Prostate gland (tissue), 2 donors: ENCODE measurements around the gene PGAM1. TPM values are rescaled to one million over a fixed set of nuclear protein-coding genes. Genes with fewer than 3 reads are reported as not detected.
A peak's percentile ranks its signal among the peaks of the same experiment; 100 is the strongest.

Source experiments
- DNase-seq: peaks from one replicate; pipeline ENCODE4 v3.0.0-alpha.2; 2019; ENCODE audit warnings: low spot score
- H3K27ac ChIP-seq, 2 donors: fragments of 200-600 bp; sonication (generic); 2 replicates each; pipeline ENCODE4 v1.5.1; 2017 to 2019
- H3K27me3 ChIP-seq: fragments of 200-600 bp; sonication (generic); replicated peaks from 2 replicates; pipeline ENCODE4 v1.5.1; 2019; ENCODE audit not compliant: insufficient read depth
- H3K36me3 ChIP-seq, 2 donors: fragments of 200-600 bp; sonication (generic); 1 replicate in 1 of 2; 2 replicates in 1 of 2; pipeline versions ENCODE4 v1.5.1 to v1.8.1; 2017 to 2019
- H3K4me1 ChIP-seq: fragments of 200-600 bp; sonication (generic); replicated peaks from 2 replicates; pipeline ENCODE4 v1.5.1; 2019
- H3K4me3 ChIP-seq, 2 donors: fragments of 200-600 bp; sonication (generic); 2 replicates each; pipeline ENCODE4 v1.5.1; 2017 to 2019
- H3K9me3 ChIP-seq: fragments of 200-600 bp; sonication (generic); 2 replicates; pipeline ENCODE4 v1.5.1; 2017
- POLR2A ChIP-seq: fragments of 450-650 bp; IDR thresholded peaks from one replicate; pipeline ENCODE4 v1.6.1; 2016; ENCODE audit warnings: antibody characterized with exemption, mild to moderate bottlenecking
- POLR2AphosphoS5 ChIP-seq: sonication (generic); formaldehyde crosslinking; IDR thresholded peaks from one replicate; pipeline ENCODE4 v1.6.1; 2017; ENCODE audit warnings: antibody characterized with exemption
- WGBS: methylation state at CpG from one replicate; pipeline ENCODE4 v1.1.5; 2018; 5-methylcytosine and 5-hydroxymethylcytosine counted together
- intact Hi-C: fragments of 100-400 bp; cut with DNase I; formaldehyde crosslinking; loops from one replicate; pipeline ENCODE4 v1.14.2; 2022
- total RNA-seq, 2 donors: library from RNA; depleted of rRNA; stranded (reverse); fragments of >200 nt; gene quantifications; one replicate each; pipeline ENCODE4 v1.1.0, GENCODE V29; 2016
- TF ChIP-seq, protein P1 (sequence below), 4 experiments: fragments of 200-600 bp in 2 of 4; fragments of 450-650 bp in 2 of 4; sonication (generic) in 2 of 4; IDR thresholded peaks; 1 replicate in 3 of 4; 2 replicates in 1 of 4; pipeline ENCODE4 v1.5.1; 2016 to 2019; ENCODE audit warnings: antibody characterized with exemption in 4 of 4, mild to moderate bottlenecking in 2 of 4, moderate library complexity in 2 of 4

PGAM1 gene
- total RNA-seq, 2 donors from 2014 or later: 198 to 277 TPM

DNA sequence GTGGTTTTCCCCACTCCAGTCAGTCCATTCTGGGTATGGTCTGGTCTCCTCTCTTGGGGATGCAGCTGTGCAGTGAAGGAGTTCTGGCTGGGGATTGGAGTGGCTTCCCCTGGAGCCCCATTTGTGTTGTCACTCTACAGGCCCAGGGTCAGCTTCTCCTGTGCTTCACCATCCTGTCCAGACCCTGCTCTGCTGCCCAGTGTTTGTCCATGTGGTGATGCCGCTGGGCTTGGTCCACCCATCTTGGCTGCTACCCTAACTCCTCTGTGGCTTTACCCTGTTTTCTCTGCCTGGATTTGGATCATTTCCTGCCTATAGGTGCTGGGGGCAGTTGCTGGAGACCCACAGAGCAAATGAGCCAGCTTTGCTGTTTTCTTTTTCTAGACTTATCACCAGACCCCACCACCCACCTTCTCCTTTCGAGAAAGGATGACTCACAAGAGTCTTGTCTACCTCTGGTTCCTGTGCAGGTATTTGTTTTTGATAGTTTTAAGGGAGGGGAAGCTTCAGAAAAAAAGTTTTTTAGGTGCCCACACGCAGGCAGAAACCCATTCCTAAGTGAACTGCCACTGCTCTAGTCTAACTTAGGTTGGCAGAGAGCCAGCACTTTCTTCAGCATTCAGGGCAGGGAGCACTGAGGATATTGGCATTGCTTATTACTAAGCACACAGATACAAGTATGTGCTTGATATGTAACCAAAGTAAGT is 28.5 kb downstream of the PGAM1 start:
- intact Hi-C loops: no loop called here
- H3K27me3 ChIP-seq: no peaks in the 10 kb centered on the region
- WGBS: 37% methylated on average over 3 of the region's 3 CpGs
- no peaks in the 10 kb centered on the region for H3K9me3 ChIP-seq
- no peaks in the 10 kb centered on the region for H3K4me1 ChIP-seq
- no peak overlapping the region for H3K4me3 ChIP-seq
- DNase-seq: peak; percentile 70
- H3K36me3 ChIP-seq: peaks cover 14 to 18% of the 10 kb centered on the region in 2 donors
- TF ChIP-seq, protein P1, sequence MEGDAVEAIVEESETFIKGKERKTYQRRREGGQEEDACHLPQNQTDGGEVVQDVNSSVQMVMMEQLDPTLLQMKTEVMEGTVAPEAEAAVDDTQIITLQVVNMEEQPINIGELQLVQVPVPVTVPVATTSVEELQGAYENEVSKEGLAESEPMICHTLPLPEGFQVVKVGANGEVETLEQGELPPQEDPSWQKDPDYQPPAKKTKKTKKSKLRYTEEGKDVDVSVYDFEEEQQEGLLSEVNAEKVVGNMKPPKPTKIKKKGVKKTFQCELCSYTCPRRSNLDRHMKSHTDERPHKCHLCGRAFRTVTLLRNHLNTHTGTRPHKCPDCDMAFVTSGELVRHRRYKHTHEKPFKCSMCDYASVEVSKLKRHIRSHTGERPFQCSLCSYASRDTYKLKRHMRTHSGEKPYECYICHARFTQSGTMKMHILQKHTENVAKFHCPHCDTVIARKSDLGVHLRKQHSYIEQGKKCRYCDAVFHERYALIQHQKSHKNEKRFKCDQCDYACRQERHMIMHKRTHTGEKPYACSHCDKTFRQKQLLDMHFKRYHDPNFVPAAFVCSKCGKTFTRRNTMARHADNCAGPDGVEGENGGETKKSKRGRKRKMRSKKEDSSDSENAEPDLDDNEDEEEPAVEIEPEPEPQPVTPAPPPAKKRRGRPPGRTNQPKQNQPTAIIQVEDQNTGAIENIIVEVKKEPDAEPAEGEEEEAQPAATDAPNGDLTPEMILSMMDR (IDR thresholded peaks at IDR 0.05): no peak
- TF ChIP-seq POLR2AphosphoS5 (peak; percentile 41), POLR2A (no peak)
- H3K27ac ChIP-seq: peak overlapping the region in 1 of 2 donors; percentile 13

DNA sequence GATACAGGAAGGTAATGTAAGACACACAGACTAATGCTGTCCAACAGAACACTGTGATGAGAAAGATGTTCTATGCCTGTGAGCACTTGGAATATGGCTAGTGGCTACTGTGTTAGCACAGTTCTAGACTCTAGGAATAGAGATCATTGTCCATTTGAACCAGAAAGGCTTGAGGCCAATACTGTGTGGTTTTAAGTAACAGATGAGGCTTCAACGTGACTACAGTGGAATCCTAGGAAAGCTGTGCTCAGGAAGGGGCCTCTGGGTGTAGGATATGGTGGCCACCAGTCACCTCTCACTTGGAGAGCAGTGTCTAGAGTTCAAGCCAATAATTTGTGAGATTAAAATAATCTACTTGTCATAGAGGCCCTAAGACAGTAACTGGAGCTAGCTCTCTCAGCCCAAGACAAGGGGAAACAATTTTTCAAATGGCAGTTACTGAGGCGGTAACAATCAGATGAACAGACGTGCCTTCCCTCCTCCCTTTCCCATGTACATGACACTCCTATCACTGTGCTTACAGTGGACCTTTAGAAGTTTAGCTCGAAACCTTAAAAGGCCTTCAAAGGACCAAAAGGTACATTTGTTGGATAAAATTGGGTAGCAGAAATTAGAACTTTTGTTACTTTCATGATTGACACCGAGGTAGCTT is 30.2 kb downstream of the PGAM1 start:
- H3K36me3 ChIP-seq: peaks cover 18 to 20% of the 10 kb centered on the region in 2 donors
- H3K27ac ChIP-seq: no peak overlapping the region
- H3K4me1 ChIP-seq: no peaks in the 10 kb centered on the region
- DNase-seq: no peak
- 75% methylated on average over 5 of the region's 5 CpGs for WGBS
- no peak overlapping the region for H3K4me3 ChIP-seq
- intact Hi-C loops: no loop called here
- H3K9me3 ChIP-seq: no peaks in the 10 kb centered on the region
- no peaks in the 10 kb centered on the region for H3K27me3 ChIP-seq
- TF ChIP-seq, protein P1 (IDR thresholded peaks at IDR 0.05): no peak
- no peak for TF ChIP-seq POLR2A
- TF ChIP-seq POLR2AphosphoS5: no peak

DNA sequence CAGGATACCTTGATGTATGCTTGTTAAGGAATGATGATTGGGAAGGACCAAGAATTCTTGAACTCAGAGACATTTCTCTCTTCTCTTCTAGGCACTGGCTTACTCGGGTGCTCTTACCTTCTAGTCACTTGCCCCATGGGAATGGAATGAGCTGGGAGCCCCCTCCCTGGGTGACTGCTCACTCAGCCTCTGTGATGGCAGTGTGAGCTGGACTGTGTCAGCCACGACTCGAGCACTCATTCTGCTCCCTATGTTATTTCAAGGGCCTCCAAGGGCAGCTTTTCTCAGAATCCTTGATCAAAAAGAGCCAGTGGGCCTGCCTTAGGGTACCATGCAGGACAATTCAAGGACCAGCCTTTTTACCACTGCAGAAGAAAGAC is 30.7 kb downstream of the PGAM1 start:
- Histone ChIP-seq H3K27ac (no peak overlapping the region), H3K4me1 (no peaks in the 10 kb centered on the region), H3K27me3 (no peaks in the 10 kb centered on the region), H3K9me3 (no peaks in the 10 kb centered on the region), H3K36me3 (peaks cover 23% of the 10 kb centered on the region in 2 donors), H3K4me3 (no peak overlapping the region)
- TF ChIP-seq POLR2A (no peak), POLR2AphosphoS5 (no peak)
- TF ChIP-seq, protein P1 (IDR thresholded peaks at IDR 0.05): no peak
- intact Hi-C loops: no loop called here
- no peak for DNase-seq
- WGBS: 78% methylated on average over 3 of the region's 3 CpGs

DNA sequence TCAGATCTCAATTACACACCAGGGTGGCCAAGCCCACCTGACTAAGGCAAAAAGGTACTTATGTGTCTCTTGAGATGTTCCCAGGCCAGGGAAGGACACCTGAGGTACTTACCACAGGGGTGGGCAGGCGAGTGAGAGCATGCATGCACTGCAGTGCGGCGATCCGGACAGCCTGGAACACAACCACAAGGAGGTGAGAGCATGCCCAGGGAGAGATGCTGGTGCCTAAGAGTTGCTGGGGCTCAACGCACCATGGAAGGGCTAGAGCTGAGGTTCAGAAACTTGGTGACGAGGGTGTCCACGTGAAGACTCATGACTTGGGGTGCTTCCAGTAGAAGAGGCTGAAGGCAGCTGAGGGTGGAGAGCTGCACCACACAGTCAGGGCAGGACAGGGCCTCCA is 33.1 kb downstream of the PGAM1 start:
- Histone ChIP-seq H3K9me3 (no peaks in the 10 kb centered on the region), H3K27me3 (no peaks in the 10 kb centered on the region), H3K4me3 (no peak overlapping the region), H3K27ac (no peak overlapping the region), H3K36me3 (peaks cover 22 to 23% of the 10 kb centered on the region in 2 donors), H3K4me1 (peaks cover under 1% of the 10 kb centered on the region)
- DNase-seq: no peak
- 94% methylated on average over 7 of the region's 7 CpGs for WGBS
- intact Hi-C loops: no loop called here
- TF ChIP-seq POLR2A (no peak), POLR2AphosphoS5 (no peak)
- TF ChIP-seq, protein P1 (IDR thresholded peaks at IDR 0.05): no peak
